Measurements from ENCODE around the gene PPDPF.

- TF ChIP-seq POLR2AphosphoS5 (IDR thresholded peaks at IDR 0.05; ENCODE audit: low read depth, low read length): no peak
- TF ChIP-seq TAF1 (IDR thresholded peaks at IDR 0.05; ENCODE audit: borderline replicate concordance, insufficient read depth, low read length): no peak
- no peak for TF ChIP-seq FOXP2 (optimal IDR thresholded peaks at IDR 0.05; ENCODE audit: borderline replicate concordance, extremely low read depth, extremely low read length, insufficient read depth)
- TF ChIP-seq REST (IDR thresholded peaks at IDR 0.05; ENCODE audit: insufficient read depth in 1 of 2, low read depth in 2 of 2, low read length in 2 of 2): no peak
Measured at GRCh38 chr20:63555661-63556381, 35.3 kb downstream of the PPDPF start.
